ENCODE results near the gene CIRBP. TPM values are rescaled to one million over a fixed set of nuclear protein-coding genes. Genes with fewer than 3 reads are reported as not detected.

Gene CIRBP
- total and polyA plus RNA-seq, 2 of the 13 experiments (the other 11 are each of a cell fraction or from before 2014, with no cell fraction given): 133 to 140 TPM

DNA sequence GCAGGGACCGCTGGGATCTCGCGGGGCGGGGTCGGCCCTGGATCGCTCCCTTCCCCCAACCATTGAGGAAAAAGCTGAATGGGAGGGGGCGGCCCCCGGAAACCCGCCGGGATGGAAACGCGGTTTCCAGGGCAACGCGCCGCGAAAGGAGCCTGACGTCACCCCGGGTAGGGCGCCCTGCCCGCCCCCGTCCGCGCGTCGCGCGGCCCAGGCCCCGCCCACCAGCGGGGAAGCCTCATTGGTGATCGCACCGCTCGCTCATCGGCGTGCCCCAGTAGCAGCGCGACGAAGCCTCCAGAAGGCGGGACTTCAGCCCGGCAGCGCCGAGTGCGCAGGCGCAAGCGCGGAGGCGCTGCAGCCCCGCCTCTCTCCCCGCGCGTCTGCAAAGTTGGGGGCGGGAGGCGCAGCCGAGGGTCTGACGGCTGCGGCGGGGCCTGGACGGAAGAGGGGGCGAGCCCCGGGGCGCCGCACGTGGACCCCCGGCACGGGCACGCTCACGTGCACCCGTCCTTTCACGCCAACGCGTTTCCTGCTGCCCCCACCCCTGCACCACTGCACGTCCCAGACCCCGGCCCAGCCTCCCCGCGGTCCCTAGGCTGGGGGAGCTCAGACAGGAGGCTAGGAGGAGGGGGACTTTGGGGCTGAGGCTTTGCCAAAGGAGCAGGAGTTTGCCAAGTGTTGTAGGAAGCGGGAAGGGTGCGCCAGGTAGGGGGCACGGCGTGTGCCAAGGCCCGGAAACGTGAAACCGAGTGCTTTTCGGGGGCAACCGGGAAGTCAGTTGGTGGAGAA is 8.2 kb upstream of the CIRBP start (continued):
- TF ChIP-seq KDM6A (CRISPR knock-in tag; IDR thresholded peaks at IDR 0.05; ENCODE audit: low read depth) (no peak), NFYC (CRISPR knock-in tag; IDR thresholded peaks at IDR 0.05) (peak; percentile 96), PREB (CRISPR knock-in tag; IDR thresholded peaks at IDR 0.05) (no peak), PHF21A (CRISPR knock-in tag; IDR thresholded peaks at IDR 0.05) (no peak), ZBTB21 (CRISPR knock-in tag; IDR thresholded peaks at IDR 0.05) (no peak), PRPF4 (IDR thresholded peaks at IDR 0.05; ENCODE audit: low read depth, low read length, poor library complexity, severe bottlenecking) (no peak), HCFC1 (IDR thresholded peaks at IDR 0.05; ENCODE audit: low read depth, low read length) (no peak), WIZ (CRISPR knock-in tag; IDR thresholded peaks at IDR 0.05) (no peak), ETV5 (CRISPR knock-in tag; IDR thresholded peaks at IDR 0.05; ENCODE audit: borderline replicate concordance) (peak; percentile 51; the same call in 1 of the 2 replicates), SP1 (IDR thresholded peaks at IDR 0.05) (no peak), SP1 (CRISPR knock-in tag; IDR thresholded peaks at IDR 0.05) (peak; percentile 93), ASH2L (IDR thresholded peaks at IDR 0.05; ENCODE audit: insufficient read length, low read depth, low read length) (no peak), FOXA1 (IDR thresholded peaks at IDR 0.05) (no peak), FOXA1 (CRISPR knock-in tag; IDR thresholded peaks at IDR 0.05) (no peak), FOXA3 (CRISPR knock-in tag; IDR thresholded peaks at IDR 0.05) (no peak), ARHGAP35 (CRISPR knock-in tag; IDR thresholded peaks at IDR 0.05; ENCODE audit: borderline replicate concordance) (no peak), ZNF414 (CRISPR knock-in tag; IDR thresholded peaks at IDR 0.05) (0 out of 2 replicates have a peak, but pooled peaks have one; percentile 19), NCOA2 (CRISPR knock-in tag; IDR thresholded peaks at IDR 0.05) (no peak)
- TF ChIP-seq, protein P1, sequence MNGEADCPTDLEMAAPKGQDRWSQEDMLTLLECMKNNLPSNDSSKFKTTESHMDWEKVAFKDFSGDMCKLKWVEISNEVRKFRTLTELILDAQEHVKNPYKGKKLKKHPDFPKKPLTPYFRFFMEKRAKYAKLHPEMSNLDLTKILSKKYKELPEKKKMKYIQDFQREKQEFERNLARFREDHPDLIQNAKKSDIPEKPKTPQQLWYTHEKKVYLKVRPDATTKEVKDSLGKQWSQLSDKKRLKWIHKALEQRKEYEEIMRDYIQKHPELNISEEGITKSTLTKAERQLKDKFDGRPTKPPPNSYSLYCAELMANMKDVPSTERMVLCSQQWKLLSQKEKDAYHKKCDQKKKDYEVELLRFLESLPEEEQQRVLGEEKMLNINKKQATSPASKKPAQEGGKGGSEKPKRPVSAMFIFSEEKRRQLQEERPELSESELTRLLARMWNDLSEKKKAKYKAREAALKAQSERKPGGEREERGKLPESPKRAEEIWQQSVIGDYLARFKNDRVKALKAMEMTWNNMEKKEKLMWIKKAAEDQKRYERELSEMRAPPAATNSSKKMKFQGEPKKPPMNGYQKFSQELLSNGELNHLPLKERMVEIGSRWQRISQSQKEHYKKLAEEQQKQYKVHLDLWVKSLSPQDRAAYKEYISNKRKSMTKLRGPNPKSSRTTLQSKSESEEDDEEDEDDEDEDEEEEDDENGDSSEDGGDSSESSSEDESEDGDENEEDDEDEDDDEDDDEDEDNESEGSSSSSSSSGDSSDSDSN (CRISPR knock-in tag; IDR thresholded peaks at IDR 0.05): no peak
- TF ChIP-seq, protein P2, sequence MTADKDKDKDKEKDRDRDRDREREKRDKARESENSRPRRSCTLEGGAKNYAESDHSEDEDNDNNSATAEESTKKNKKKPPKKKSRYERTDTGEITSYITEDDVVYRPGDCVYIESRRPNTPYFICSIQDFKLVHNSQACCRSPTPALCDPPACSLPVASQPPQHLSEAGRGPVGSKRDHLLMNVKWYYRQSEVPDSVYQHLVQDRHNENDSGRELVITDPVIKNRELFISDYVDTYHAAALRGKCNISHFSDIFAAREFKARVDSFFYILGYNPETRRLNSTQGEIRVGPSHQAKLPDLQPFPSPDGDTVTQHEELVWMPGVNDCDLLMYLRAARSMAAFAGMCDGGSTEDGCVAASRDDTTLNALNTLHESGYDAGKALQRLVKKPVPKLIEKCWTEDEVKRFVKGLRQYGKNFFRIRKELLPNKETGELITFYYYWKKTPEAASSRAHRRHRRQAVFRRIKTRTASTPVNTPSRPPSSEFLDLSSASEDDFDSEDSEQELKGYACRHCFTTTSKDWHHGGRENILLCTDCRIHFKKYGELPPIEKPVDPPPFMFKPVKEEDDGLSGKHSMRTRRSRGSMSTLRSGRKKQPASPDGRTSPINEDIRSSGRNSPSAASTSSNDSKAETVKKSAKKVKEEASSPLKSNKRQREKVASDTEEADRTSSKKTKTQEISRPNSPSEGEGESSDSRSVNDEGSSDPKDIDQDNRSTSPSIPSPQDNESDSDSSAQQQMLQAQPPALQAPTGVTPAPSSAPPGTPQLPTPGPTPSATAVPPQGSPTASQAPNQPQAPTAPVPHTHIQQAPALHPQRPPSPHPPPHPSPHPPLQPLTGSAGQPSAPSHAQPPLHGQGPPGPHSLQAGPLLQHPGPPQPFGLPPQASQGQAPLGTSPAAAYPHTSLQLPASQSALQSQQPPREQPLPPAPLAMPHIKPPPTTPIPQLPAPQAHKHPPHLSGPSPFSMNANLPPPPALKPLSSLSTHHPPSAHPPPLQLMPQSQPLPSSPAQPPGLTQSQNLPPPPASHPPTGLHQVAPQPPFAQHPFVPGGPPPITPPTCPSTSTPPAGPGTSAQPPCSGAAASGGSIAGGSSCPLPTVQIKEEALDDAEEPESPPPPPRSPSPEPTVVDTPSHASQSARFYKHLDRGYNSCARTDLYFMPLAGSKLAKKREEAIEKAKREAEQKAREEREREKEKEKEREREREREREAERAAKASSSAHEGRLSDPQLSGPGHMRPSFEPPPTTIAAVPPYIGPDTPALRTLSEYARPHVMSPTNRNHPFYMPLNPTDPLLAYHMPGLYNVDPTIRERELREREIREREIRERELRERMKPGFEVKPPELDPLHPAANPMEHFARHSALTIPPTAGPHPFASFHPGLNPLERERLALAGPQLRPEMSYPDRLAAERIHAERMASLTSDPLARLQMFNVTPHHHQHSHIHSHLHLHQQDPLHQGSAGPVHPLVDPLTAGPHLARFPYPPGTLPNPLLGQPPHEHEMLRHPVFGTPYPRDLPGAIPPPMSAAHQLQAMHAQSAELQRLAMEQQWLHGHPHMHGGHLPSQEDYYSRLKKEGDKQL (CRISPR knock-in tag; IDR thresholded peaks at IDR 0.05; ENCODE audit: low read depth): no peak

Measured in HepG2 (cell line).